Activated CD8-positive, alpha-beta memory T cell treated with anti-CD3 and anti-CD28 coated beads for 1 hour (primary cell): ENCODE data around the gene TRERF1.

Experiments used
- DNase-seq, 2 donors: peaks; one replicate each; pipeline ENCODE4 v3.0.0-alpha.2; 2020; ENCODE audit warnings: low read depth in 1 of 2; ENCODE audit errors: extremely low read depth in 1 of 2

TRERF1 gene

DNA sequence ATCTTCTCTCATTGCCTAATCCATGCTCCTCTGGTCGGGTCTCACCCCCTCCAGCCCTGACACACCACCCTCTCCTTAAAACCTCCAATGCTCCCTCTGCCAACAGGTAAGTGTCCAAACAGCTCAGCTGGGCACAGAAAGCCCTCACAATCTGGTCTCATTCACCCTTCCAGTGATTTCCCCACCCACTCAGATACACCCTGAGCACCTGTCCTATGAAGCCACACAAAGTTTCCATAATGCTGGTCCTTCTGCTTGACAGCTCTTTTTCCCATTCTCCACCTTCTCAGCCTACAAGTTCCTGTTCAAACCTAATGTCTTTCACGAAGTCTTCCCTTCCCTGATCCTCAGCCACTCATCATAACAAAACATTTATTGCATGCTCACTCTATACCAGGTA lies 164.0 kb downstream of the TRERF1 start:
- no peak for DNase-seq

DNA sequence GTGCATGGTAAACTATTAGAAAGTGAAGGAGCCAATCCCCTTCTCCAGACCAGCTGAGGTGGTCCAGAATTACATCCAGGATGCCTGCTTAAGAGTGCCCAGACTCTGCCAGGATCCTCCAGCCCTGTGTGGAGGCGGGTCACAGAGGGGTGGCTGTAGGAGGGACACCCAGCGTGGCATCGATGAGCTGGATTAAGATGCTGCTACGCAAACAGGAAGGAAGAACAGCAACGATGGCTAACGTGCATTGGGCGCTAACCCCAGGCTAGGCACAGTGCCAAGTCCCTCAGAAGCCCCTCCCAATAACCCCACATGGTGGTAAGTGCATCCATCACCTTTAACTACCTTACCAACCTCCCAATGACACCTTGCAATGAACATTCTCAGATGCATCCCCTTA lies 170.2 kb downstream of the TRERF1 start:
- DNase-seq, result peak; percentile 30 to 60

DNA sequence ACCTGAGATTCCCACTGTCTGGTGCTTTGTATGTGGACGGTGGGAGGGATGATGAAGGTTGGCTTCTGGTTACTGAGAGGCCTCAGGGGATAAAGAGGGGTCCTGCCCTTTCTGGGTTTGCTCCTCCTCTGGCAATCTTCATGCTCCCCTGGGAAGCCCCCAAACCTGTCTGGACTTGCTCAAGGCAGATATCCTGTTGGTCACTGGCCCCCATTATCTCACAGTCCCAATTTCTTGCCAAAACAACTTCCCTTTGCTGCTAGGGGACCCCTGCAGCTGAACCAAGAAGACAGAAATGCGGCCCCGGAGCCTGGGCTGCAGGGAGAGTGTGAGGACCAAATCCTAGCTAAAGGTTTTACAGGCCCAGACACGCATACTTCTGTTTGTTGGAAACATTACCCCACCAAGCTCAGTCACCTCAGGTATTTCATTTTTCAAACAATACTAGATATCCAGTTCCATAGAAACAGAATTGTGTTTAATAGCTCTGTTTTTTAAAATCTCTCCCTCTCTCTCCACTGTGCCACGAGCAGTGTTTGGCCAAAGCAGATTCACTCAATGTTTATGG lies 170.7 kb downstream of the TRERF1 start:
- DNase-seq, result no peak

DNA sequence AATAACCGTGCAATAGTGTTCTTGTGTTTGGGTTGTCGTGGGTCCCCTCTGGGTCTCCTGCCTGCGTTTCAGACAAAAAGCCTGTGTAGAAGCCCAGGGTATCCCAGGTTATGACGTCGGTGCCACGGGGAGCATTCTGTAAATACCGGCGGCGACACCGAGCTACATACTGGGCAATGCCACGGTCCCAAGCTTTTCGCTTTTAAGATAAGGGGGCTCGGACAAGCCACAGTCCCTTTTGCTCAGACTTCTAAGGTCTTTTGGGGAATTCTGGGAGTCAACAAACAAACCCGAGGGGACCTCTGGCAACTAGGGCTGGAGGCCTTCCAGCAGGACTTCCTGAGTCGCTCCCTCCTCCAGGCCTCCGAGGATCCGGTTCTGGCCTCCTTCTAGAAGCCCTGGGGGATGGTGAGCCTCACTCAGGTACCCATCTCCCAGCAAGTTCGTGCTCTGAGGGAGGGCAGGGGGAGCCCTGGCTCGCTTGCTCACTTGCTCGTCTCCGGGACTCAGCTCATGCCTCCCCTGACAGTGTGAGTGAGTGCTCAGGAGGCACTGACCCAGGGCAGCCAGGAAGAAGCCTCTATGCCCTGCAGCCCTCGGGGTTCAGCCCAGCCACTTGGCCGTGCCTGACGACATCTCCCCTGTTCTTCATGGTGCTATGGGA lies 171.6 kb downstream of the TRERF1 start:
- DNase-seq, result no peak

DNA sequence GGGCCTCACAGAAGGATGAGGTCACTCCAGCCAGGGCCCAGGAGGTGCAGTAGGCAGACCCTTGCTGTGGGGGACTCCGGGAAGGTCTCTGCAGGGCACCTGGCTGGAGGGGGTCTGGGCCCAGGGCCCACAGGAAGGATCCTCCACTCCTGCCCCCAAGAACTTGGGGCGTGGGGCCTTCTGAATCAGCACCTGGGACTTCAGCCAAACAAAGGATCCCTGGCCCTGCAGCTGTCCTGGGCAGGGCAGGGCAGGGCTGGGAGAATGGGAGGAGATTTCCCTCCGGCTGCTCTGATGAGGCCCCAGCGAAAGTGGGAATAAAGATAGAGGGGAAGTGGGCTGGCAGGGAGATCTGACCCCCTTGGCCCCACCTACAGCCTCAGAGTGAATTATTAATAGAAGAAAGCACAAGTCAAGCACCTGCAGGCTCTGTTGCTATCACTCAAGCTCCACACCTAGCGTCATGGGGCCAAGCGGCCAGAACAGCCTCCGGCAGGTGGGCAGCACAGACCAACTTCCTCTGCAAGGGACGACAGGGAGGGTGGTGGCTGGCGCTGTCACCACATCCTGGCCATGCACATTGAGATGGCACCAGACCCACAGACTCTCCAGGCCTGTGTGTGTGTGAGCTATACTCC lies 172.5 kb downstream of the TRERF1 start:
- DNase-seq, result peak in 1 of 2 donors; percentile 14

DNA sequence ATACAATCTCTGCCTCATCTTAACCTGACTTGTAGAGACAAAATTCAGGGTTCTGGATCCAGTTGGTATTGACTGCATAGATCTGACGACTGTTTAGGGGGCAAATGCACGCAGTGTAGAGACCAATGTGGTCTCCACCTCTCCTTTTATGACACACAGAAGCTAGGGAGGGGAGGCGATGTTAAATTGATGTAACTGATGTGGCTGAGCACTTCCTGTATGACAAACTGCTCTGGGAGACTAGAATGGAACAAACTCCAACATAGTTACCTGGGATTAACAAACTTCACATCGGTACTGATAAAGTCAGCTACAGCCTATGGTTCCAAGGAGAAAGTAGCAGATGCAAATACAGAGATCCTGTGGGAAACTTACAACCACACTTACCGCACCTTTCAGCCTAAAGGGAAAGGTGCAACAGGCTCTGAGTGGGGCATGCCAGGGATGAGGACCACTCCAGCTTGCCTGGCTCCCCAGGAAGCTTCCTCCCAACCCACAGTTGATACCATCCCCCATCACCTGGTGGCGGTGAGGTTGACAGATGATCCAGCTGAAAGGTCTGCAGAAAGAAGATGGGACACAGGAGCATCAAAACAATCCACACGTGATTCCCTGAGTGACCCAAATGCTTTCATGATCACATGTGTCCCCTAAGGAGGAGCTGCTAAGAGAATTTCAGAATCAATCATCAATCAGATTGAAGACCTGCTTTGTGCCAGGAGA lies 173.4 kb downstream of the TRERF1 start:
- no peak for DNase-seq

DNA sequence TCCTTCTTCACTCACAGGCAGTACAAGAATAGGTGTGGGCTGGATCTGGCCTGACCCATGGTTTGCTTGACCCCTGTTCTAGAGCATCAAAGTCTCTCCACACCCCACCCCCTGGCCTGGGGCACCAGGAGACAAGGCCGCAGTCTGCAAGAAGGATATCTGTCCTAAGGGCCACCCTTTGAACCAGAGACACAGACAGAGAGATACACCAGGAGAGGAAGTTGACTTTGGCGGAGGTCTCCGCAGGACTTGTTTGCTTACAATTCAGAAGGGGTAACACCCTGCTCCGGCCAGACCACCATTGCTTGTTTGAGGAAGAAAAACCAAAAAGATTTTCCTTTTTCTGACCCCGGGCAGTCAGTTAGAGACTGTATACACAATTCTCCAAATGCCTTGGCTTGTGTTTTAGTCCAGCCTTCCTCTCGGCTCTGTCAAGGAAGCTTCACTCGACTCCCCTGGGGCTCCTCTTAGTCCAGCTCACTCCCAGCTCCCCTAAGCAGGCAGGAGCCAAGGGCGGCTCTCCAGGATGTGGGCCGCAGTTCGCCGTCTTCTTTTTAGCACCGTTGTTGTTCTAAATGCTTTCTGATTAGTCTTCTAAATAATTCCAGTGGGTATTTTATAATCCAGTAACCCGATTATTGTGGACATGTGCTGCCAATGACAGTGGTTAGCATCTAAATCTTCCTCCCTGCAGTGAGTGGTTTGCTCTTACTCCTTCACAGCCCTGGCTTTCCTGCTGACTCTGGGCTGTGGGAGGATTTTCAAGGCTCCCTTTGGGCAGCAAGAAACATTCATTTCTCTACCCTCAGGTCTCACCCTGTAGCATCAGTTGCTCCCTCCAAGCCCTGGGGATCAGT lies 175.5 kb downstream of the TRERF1 start:
- DNase-seq, result no peak

DNA sequence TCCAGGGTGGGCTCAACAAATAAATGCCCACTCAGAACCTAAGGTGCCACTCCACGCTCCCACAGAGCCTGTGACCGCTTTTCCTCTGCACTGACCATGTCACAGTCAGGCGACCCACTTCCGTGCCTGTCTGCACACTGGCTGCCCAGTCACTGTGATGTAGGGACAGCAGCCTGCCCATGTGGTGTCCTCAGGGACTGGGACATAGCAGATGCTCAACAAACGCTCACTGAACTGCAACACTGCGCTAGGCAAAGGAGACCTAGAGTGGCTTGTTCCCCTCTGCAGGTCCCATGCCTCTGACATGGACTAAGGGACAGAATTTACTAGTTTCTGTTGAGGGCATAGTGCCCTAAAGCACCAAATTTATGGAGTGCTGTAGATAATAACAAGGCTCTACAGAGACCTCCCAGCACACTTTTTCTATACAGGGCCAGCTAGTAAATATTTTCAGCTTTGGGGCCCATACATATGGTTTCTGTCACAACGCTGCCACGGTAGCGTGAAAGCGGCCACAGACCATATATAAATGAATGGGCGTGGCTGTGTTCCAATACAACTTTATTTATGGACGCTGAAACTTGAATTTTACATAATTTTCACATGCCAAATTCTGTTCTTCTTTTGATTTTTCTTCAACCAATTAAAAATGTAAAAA lies 176.2 kb downstream of the TRERF1 start:
- DNase-seq, result no peak

DNA sequence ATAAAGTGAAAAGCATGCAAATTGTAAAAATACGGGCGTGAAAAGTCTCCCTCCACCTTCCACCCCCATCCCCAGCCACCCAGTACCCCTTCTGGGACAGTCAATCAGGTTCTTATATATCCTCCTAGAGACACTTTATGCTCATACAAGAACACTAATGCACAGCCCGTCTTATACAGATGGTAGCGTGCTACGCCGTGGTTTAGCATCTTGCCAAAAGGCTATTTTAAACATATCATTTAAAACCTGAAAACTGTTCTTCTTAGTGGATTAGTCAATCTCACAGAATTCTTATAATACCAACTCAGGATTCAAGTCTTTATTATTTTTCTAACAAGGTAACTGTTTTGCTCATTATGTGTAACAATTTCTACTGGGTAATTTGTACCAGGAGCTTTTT lies 176.8 kb downstream of the TRERF1 start:
- no peak for DNase-seq

DNA sequence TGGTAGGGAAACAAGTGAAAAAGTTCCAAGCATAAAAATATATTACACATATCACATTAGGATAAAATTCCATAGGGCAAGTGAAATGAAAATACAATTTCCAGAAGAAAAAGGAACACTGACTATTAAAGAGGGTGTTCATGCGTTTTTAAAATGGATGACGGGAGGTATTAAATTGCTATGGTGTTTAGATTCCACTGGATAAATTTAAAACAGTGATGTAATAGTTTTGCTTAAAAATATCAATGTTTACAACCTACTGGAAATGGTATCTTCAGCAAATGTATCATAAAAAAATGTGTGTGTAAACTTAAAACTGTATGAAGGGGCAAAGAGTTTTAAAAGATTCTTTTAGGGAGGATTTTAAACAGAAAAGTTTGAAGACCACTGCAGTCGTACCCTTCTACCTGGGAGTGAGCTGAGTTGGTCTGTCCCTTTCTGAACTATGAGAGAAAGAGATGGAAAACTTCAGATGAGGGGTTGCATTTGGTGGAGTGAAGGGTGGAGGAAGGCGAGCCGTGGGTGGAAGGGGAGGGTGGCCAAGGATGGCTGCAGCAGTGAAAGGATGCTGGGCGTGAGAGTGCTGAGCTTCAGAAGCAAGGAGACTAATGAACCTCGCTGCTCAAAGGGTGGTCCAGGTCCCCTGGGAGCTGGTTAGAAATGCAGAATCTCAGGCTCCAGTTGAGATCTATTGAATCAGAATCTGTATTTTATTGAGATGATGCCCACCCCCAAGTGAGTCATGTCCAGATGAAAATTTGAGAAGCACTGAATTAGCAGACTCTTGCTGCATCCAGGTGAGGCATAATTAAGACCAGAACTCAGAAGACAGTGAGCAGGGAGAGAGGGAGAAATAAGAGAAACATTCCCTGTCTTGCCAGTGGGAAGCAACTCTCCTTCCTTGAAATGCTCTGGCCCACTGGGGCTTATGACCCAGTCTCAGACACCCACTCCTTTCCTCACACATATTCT lies 179.6 kb downstream of the TRERF1 start:
- DNase-seq, result no peak

DNA sequence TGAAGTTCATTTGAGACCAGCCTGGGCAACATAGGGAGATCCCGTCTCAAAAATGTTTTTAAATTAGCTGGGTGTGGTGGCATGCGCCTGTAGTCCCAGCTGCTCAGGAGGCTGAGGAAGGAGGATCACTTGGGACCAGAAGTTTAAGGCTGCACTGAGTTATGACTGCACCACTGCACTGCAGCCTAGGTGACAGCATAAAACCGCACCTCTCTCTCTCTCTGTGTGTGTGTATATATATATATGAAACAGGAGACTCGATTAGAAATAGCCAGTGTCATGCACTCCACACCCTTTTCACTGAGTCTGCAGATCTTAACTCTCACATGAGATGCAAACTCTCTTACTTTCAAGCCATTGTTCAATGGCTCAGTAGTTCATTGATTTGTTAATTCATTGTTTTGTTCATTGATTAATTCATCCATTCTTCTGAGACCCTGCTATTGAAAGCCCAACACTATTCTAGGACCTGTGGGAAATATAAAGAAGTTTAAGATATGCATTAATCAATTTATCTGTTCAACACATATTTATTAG lies 181.7 kb downstream of the TRERF1 start:
- no peak for DNase-seq

DNA sequence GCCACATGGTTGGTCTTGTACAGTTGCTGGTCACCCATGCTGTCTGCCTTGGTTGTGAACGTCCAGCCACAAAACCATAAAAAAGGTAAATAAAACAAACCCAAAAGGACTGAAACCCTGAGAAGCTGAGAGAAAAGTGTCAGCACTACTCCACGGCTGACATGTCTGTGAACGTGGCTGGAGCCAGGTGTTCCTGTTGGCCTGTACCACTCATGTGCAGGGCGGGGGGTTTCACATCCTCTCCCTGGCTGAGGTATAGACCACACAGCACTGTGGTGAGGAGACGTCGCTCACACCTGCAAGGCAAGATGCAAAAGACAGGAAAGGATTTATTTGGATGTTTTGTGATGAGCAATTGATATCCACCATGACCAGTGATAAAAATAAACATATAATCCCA lies 182.2 kb downstream of the TRERF1 start:
- no peak for DNase-seq

DNA sequence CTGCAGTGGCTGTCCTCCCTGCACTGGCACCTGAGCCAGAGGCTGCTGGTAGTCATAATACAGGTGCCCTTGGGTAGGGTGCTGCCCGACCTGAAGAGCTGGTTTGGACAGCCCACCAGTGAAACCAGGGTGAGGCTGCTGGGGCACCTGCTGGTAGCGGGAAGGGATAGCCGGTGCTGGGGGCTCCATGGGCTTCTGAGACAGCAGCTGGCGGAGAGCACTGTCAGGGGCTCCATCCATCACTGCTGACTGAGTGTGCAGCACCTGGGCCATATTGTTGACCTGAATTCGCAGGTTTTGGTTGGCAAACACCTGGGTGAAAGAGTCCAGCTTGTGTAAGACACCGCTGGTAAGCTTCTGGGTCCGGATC lies 182.9 kb downstream of the TRERF1 start:
- no peak for DNase-seq

DNA sequence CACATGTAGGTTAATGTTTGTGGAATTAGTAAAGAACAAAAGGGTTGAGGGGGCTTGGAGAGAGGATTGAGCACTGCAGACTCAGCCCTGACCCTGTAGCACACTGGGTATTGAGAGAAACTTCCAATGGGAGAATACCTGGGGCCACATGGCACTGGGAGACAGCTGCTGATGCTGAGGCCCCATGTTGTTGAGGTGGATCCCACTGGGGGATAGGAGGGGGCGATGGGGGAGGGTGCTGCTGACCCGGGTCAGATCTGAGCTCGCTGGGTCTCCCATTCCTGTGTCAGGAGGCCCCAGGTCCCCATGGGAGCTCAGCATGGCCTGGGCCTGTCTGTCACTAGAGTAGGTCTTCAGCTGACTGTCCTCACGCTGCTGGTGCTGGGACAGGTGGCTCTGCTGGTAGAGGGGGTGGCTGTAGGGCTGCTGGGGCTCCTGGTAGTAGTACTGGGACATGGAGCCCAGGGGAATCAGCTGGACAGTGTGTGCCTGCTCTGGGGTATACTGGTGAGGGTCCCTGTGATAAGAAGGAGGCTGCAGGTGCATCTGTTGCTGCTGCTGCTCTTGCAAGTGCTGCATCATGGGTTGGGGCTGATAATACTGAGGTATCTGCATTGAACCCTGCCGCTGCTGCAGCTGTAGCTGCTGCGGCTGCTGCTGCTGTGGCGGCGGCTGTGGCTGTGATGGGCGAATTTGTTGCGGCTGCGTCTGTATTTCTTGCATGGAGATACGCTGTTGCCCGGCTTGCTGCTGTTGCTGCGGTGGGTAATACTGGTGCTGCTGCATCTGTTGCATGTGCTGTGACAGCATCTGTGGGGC lies 183.5 kb downstream of the TRERF1 start:
- no peak for DNase-seq

DNA sequence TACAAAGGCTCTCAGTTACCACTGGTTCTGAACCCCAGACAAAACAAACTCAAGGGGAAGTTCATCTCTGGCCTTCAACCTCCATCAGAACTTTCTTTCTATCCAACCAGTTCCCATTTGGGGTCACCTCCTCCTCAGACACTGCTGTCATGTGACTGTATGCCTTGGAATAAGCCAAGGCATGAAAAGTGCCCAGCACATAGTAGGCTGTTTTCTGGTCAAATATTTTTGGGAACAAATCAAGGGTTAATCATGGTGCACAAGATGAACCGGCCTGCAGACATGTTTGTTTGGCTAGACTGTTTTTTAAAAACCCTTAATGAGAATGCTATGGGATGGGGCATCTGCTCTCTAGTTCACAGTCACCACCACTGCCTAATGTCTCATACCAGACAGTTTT lies 185.2 kb downstream of the TRERF1 start:
- no peak for DNase-seq

DNA sequence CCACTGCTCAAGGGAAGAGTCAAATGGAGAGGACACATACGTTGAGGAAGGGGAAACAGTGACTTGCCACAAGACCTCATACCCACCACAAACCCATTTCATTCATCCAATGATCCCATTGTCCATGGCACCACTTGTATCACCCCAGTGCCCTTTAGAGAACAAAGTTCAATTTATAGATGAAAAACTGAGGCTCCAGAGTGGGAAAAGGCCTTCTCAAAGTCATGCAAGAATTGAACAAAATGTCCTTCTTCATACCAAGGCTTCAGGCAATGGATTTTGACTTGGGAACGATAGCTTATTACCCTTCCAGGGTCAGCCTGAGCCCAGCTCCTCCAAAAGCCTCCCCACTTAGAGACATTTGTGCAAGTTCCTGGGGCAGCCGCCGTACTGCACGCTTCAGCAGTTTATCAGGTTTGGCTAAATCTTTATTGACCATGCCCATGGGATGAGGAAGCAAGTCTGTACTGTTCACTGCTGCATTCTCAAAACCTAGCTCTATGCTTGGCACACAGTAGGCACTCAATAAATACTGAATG lies 186.8 kb downstream of the TRERF1 start:
- DNase-seq, result no peak

DNA sequence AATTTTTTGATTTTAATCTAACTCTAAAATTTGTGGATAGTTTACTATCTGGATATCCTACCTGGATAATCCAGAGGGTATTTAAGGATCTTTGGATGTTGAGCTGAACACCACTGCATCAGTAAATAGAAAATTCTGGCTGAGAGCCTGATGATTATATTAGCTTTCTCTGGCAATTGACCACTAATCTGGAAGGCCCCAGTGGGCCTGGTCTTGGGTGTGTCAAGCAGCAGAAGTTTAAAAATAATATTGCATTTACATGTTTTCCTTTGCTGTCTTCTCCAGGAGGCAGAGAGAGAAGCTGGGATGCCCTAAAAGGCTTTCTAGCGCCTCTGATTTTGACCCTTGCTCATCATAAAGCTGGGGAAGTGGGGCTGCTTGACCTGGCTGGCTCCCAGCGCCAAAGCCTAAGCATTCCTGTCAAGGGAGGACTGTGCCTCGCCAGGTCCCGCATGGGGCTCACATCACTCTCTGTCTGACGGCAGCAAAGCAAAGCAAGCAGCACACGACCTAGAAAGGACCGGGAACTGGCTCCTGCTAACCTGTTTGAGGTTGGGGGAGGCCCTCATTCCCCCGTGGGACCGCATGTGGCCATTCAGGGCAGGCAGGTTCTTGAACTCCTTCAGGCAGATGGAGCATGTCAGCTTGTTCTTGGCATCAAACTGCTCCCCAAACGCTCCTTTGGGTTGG lies 187.4 kb downstream of the TRERF1 start:
- no peak for DNase-seq
